Stimulated activated CD4-positive, alpha-beta T cell treated with anti-CD3 and anti-CD28 coated beads, TNF-alpha, amount 100 ng/mL, for 1 hour (primary cell): ENCODE results near the gene RBM43.

Experiments
- DNase-seq, 3 donors: peaks; one replicate each; pipeline ENCODE4 v3.0.0-alpha.2; 2020; ENCODE audit warnings: low read depth in 3 of 3, low spot score in 1 of 3

The RBM43 gene

DNA sequence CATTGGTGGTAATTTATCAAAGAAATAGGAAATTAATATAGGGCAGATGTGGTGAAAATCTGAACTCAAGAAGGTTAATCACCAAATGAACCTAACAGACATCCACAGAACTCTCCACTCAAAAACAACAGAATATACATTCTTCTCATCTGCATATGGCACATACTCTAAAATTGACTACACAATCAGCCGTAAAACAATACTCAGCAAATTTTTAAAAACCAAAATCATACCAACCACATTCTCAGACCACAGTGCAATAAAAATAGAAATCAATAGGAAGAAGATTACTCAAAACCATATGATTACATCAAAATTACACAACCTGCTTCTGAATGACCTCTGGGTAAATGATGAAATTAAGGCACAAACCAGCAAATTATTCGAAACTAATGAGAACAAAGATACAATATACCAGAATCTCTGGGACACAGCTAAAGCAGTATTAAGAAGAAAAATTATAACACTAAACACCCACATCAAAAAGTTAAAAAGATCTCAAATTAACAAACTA is 31.0 kb downstream of the RBM43 start:
- no peak for DNase-seq

DNA sequence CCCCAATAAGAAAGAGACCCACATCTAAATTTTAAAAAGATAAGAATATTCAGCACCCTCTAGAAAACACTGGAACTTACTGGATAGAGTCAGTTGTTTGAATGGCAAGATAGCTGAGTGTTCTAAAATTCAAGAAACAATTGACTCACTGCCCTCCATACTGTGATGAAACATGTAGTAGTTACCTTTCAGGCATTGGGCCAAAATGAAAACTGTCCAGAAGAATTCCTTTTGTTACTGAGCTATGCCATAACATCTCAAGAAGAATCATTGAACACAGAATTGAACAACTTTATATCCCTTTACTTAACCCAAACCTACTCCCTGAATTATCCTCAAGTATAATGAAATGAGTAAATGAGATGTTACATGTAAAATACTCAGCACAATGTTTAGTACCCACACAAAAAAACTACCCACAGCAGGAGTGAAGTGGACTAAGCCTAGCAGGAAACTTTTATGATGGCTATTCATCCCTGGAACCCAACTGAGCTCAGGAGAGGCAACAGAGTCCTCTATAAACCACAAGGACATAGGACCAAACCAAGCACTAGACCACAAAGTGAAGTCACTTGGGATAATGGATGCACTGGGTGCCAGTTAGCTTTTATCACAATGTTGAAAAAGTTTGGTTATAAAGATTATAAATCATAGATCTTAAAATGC is 32.7 kb downstream of the RBM43 start:
- DNase-seq: no peak

DNA sequence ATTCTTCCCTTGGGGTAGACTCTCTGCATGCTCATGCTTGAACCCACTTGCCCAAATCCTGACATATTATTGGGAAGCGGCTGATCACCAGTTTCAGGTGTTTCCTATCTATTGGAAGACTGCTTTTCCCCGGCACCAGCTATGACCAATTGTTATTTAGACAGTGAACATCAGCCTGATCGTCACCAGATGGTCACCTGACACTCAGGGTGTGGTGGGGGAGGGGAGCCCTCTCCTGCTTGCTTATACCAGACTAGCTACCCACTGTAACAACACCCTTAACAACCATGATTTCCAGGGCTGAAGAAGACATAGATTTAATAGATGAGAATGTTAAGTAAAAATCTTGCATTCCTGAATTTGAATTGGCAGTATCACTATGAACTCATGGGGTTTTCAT is 44.3 kb downstream of the RBM43 start:
- no peak for DNase-seq

DNA sequence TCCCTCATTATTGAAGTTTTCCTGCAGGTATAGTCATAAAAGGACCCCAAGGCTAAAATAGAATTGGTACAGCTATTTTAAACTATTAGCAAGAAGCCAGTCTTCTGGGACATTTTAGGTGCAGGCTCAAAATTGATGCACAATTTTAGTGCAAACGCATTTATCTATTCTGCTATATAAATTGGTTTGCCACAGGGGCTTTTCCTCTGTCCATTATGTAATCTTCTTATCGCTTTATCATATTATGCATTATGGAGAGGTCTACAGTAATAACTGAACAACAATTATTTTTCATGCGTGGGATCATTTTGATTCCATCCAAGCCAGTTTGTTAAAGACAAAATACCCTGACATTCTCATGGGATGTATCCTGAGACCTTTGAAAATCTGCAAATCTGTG is 54.6 kb downstream of the RBM43 start:
- no peak for DNase-seq

DNA sequence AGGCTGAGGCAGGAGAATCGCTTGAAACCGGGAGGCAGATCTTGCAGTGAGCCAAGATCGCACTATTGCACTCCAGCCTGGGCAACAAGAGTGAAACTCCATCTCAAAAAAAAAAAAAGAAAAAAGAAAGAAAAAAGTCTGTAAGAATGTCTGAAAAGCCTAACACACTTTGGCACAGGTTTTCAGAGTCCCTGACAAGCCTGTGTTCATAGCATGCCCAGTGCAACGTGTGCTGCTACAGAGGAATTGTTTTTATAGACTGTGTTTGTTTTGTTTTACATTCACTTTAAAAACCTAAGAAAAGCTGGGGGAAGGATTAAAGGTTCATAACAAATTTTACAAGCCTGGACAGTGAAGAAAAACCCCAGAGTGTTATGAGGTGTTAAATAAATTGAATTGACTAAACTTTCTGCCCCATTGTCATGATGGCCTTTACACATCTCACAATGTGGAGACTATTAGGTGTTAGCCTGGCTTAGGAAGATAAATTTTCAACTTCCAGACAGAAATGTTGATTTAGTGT is 55.2 kb downstream of the RBM43 start:
- no peak for DNase-seq

DNA sequence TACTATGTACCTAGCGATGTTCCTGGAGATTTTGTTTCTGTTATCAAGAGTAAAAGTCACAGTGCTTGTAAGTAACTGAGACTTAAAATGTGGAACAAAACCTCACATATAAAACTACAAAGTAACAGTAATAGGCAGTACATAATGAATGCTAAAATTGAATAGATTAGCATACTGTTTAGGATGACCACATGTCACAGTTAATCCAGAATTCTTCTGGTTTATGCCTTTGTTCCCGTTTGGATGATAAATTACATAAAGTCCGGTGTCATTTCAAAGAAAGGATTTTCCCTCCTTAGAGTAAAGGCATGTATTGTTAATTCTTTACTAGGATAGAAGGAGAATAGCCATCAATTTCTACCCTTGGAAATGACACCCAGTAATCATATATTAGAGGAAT is 56.1 kb downstream of the RBM43 start:
- DNase-seq: no peak

DNA sequence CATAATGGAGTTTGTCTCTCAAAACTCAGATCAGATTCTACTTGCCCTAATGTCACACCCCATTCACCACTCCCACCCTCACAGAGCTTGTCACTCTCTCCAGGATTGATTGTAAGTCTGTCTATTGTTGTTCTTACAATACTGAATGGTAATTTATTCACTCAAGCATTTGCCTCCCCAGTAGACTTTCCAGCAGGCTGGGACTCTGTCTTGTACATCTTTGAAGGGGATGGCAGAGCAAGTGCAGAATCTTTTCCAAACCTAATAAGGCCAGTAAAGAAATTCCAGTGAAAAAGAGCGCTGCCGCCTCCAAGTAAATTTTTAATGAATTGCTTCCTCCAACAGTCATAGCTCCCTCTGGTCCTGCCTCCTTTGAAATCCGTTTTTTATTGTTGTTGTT is 56.9 kb downstream of the RBM43 start:
- DNase-seq: no peak

DNA sequence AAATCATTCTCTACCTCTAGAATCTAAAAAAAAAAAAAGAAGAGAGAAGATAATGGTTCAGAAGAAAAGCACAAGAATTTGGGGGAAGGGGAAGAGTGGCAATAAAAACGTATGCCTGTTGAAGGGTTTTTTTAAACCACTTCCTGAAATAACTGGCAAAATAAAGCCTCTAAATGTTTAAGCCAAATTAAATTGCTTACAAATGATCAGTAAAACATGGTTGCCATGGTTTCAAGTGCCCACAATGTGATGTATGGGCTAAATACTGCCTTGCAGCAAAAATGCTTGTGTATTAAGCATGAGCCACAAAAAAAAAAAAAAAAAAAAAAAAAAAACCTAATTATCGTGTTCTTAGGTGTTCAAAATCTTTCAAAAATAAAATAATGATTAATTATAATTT is 60.8 kb downstream of the RBM43 start:
- no peak for DNase-seq

DNA sequence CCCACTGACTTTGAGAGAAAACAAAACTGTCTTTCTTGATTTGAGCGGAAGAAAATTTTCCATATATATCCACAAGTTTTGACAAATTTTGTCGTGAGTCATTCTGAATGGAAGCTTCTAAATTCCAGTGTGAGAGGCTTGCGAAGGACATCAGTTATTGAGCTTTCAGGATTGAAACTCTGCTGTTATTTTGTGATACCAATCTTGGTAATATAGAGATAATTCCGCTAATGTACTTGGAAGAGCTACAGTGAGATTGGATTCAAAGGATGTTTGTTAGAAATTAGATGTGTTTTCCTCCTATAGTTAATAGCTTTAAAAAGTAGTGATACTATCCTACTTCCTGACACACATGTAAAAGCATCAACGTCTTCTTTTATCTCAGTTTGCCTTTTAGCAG is 61.4 kb downstream of the RBM43 start:
- no peak for DNase-seq

DNA sequence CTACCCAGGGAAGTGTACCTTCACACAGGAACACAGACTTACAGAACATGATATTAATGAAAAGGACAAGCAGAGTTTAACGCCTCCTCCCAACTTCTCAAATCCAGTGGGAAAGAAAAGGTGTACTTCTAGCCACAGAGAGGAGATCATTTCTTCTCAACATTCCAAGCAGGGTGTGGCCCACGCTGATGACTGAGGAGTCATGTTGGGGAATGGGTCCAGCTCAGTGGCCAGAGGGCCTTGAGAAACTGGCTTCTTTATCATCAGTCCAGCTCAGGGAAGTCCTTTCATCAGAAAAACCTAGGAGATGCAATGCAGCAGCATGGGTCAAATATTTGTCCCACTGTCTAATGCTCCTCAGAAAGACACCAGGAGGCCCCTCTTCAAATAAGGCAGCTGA is 63.0 kb downstream of the RBM43 start:
- DNase-seq: no peak
